HEK293 (cell line): ENCODE results near the gene CHST8.
A peak's percentile ranks its signal among the peaks of the same experiment; 100 is the strongest.

Source experiments
- BCL11B ChIP-seq: fragments of 450-650 bp; formaldehyde crosslinking; IDR thresholded peaks from 2 replicates; pipeline ENCODE4 v1.5.1; 2016; ENCODE audit warnings: low read depth, missing biosample characterization, missing genetic modification characterization
- KLF9 ChIP-seq: fragments of 450-650 bp; formaldehyde crosslinking; IDR thresholded peaks from 2 replicates; pipeline ENCODE4 v1.5.1; 2016; ENCODE audit warnings: missing biosample characterization, missing genetic modification characterization, low read depth
- MEIS1 ChIP-seq: sonication (generic); formaldehyde crosslinking; IDR thresholded peaks from 2 replicates; pipeline ENCODE4 v1.8.1; 2022; ENCODE audit warnings: missing genetic modification reagents, mild to moderate bottlenecking, borderline replicate concordance
- OSR2 ChIP-seq: fragments of 450-650 bp; formaldehyde crosslinking; IDR thresholded peaks from 2 replicates; pipeline ENCODE4 v1.5.1; 2016; ENCODE audit warnings: missing biosample characterization, missing genetic modification characterization
- RBAK ChIP-seq: fragments of 450-650 bp; formaldehyde crosslinking; IDR thresholded peaks from 2 replicates; pipeline ENCODE4 v1.5.1; 2016; ENCODE audit warnings: missing biosample characterization, missing genetic modification characterization
- SCRT1 ChIP-seq: fragments of 450-650 bp; formaldehyde crosslinking; IDR thresholded peaks from 2 replicates; pipeline ENCODE4 v1.5.1; 2016; ENCODE audit warnings: missing biosample characterization, missing genetic modification characterization, borderline replicate concordance
- SP7 ChIP-seq: fragments of 450-650 bp; formaldehyde crosslinking; IDR thresholded peaks from 2 replicates; pipeline ENCODE4 v1.5.1; 2016; ENCODE audit warnings: missing biosample characterization, missing genetic modification characterization
- YY1 ChIP-seq: fragments of 450-650 bp; formaldehyde crosslinking; IDR thresholded peaks from 2 replicates; pipeline ENCODE4 v1.5.1; 2018; ENCODE audit warnings: missing biosample characterization, missing genetic modification characterization
- ZBTB1 ChIP-seq: fragments of 450-650 bp; formaldehyde crosslinking; IDR thresholded peaks from 2 replicates; pipeline ENCODE4 v1.5.1; 2016; ENCODE audit warnings: missing biosample characterization, missing genetic modification characterization
- ZBTB20 ChIP-seq: fragments of 450-650 bp; formaldehyde crosslinking; IDR thresholded peaks from 2 replicates; pipeline ENCODE4 v1.5.1; 2016; ENCODE audit warnings: missing biosample characterization, missing genetic modification characterization
- ZFP37 ChIP-seq: fragments of 450-650 bp; formaldehyde crosslinking; IDR thresholded peaks from 2 replicates; pipeline ENCODE4 v1.5.1; 2016; ENCODE audit warnings: missing biosample characterization, missing genetic modification characterization
- ZNF132 ChIP-seq: fragments of 450-650 bp; formaldehyde crosslinking; IDR thresholded peaks from 2 replicates; pipeline ENCODE4 v1.5.1; 2017; ENCODE audit warnings: missing biosample characterization, missing genetic modification characterization, borderline replicate concordance
- ZNF133 ChIP-seq: fragments of 450-650 bp; formaldehyde crosslinking; IDR thresholded peaks from 2 replicates; pipeline ENCODE4 v1.5.1; 2016; ENCODE audit warnings: missing biosample characterization, missing genetic modification characterization
- ZNF138 ChIP-seq: fragments of 450-650 bp; formaldehyde crosslinking; IDR thresholded peaks from 2 replicates; pipeline ENCODE4 v1.5.1; 2016; ENCODE audit warnings: missing biosample characterization, missing genetic modification characterization, borderline replicate concordance
- ZNF146 ChIP-seq: fragments of 450-650 bp; formaldehyde crosslinking; IDR thresholded peaks from 2 replicates; pipeline ENCODE4 v1.5.1; 2016; ENCODE audit warnings: missing biosample characterization, missing genetic modification characterization
- ZNF155 ChIP-seq: fragments of 450-650 bp; formaldehyde crosslinking; IDR thresholded peaks from 2 replicates; pipeline ENCODE4 v1.5.1; 2016; ENCODE audit warnings: missing biosample characterization, missing genetic modification characterization
- ZNF202 ChIP-seq: fragments of 450-650 bp; formaldehyde crosslinking; IDR thresholded peaks from 2 replicates; pipeline ENCODE4 v1.5.1; 2016; ENCODE audit warnings: missing biosample characterization, missing genetic modification characterization, borderline replicate concordance
- ZNF335 ChIP-seq: fragments of 450-650 bp; formaldehyde crosslinking; conservative IDR thresholded peaks from 2 replicates; pipeline ENCODE4 v1.5.1; 2016; ENCODE audit warnings: missing biosample characterization, missing genetic modification characterization
- ZNF501 ChIP-seq: fragments of 450-650 bp; formaldehyde crosslinking; IDR thresholded peaks from 2 replicates; pipeline ENCODE4 v1.5.1; 2016; ENCODE audit warnings: missing biosample characterization, missing genetic modification characterization
- ZNF555 ChIP-seq: fragments of 450-650 bp; formaldehyde crosslinking; conservative IDR thresholded peaks from 2 replicates; pipeline ENCODE4 v1.5.1; 2017; ENCODE audit warnings: missing biosample characterization, mild to moderate bottlenecking, missing genetic modification characterization, inconsistent platforms
- ZNF664 ChIP-seq: fragments of 450-650 bp; formaldehyde crosslinking; IDR thresholded peaks from 2 replicates; pipeline ENCODE4 v1.5.1; 2016; ENCODE audit warnings: missing biosample characterization, missing genetic modification characterization
- ZNF670 ChIP-seq: fragments of 450-650 bp; formaldehyde crosslinking; IDR thresholded peaks from 2 replicates; pipeline ENCODE4 v1.5.1; 2016; ENCODE audit warnings: missing biosample characterization, missing genetic modification characterization, low read depth
- ZNF677 ChIP-seq: fragments of 450-650 bp; IDR thresholded peaks from 2 replicates; pipeline ENCODE4 v1.5.0; 2018; ENCODE audit warnings: missing biosample characterization, mild to moderate bottlenecking, missing genetic modification characterization, moderate library complexity
- ZNF843 ChIP-seq: fragments of 450-650 bp; formaldehyde crosslinking; IDR thresholded peaks from 2 replicates; pipeline ENCODE4 v1.5.1; 2016; ENCODE audit warnings: missing biosample characterization, missing genetic modification characterization
- ZXDB ChIP-seq: fragments of 450-650 bp; formaldehyde crosslinking; IDR thresholded peaks from 2 replicates; pipeline ENCODE4 v1.5.1; 2016; ENCODE audit warnings: missing biosample characterization, missing genetic modification characterization
- TF ChIP-seq, protein P1 (sequence below): fragments of 450-650 bp; formaldehyde crosslinking; IDR thresholded peaks from 2 replicates; pipeline ENCODE4 v1.5.1; 2016; ENCODE audit warnings: missing biosample characterization, missing genetic modification characterization
- TF ChIP-seq, protein P2 (sequence below): fragments of 450-650 bp; formaldehyde crosslinking; IDR thresholded peaks from 2 replicates; pipeline ENCODE4 v1.5.1; 2016; ENCODE audit warnings: missing biosample characterization, missing genetic modification characterization
- TF ChIP-seq, protein P3 (sequence below): fragments of 450-650 bp; formaldehyde crosslinking; conservative IDR thresholded peaks from 2 replicates; pipeline ENCODE4 v1.5.1; 2016; ENCODE audit warnings: low read depth, missing biosample characterization, missing genetic modification characterization
- TF ChIP-seq, protein P4 (sequence below): fragments of 450-650 bp; formaldehyde crosslinking; IDR thresholded peaks from 2 replicates; pipeline ENCODE4 v1.5.1; 2016; ENCODE audit warnings: missing biosample characterization, missing genetic modification characterization

CHST8 gene

DNA sequence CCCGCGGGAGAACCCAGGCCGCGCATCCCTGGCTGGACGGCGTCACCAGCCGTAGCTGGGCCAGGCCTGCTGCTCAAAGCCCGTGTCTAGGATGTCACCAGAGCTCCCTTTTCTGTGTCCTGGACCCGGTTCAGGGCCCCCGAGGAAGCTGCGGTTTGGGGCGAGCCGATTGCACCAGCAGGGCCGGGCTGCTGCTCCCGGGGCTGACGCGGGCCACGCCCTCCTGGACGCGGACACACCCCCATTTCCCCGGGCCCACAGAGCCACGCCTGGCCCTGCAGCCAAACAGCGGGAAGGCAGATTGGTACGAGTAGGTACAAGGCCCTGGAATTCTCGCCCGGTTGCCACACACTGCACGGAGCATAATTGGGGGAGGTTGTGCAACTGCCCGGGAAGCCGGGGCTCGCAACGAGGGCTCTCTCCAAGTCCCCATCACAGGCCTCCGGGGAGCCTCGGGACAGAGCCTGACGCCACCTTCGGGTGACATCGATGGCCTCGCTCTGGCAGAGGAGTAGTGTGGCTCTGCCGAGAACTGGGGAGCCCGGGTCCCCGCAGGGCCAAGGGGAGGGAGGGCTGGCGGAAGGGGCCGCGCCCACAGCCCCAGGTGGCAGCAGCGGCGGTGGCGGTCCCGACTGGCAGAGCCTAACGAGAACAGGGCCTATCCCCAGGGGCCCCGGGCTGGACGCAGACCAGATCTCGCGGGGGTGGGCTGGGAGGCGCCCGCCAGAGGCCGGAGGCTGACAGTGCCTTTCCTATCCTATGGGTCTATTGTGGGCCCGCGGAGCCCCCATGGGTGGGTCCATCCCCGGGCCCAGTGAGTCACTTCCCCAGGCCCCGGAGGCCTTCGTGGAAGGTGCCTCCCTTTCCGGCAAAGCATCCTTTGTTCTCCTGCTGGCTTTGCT is 198.4 kb downstream of the CHST8 start (continued):
- TF ChIP-seq ZBTB20 (tag by site-specific recombination) = peak; percentile 100
- no peak for TF ChIP-seq ZNF670 (tag by site-specific recombination)
- TF ChIP-seq ZNF677 (tag by site-specific recombination) = no peak
- no peak for TF ChIP-seq ZNF555 (tag by site-specific recombination)
- no peak for TF ChIP-seq SCRT1 (tag by site-specific recombination)
- TF ChIP-seq KLF9 (tag by site-specific recombination) = peak; percentile 100
- TF ChIP-seq ZNF133 (tag by site-specific recombination) = no peak
- TF ChIP-seq ZNF146 (tag by site-specific recombination) = no peak
- no peak for TF ChIP-seq ZBTB1 (tag by site-specific recombination)
- TF ChIP-seq ZNF132 (tag by site-specific recombination) = no peak
- TF ChIP-seq, protein P1, sequence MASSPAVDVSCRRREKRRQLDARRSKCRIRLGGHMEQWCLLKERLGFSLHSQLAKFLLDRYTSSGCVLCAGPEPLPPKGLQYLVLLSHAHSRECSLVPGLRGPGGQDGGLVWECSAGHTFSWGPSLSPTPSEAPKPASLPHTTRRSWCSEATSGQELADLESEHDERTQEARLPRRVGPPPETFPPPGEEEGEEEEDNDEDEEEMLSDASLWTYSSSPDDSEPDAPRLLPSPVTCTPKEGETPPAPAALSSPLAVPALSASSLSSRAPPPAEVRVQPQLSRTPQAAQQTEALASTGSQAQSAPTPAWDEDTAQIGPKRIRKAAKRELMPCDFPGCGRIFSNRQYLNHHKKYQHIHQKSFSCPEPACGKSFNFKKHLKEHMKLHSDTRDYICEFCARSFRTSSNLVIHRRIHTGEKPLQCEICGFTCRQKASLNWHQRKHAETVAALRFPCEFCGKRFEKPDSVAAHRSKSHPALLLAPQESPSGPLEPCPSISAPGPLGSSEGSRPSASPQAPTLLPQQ (tag by site-specific recombination) = peak; percentile 99
- TF ChIP-seq ZNF138 (tag by site-specific recombination) = no peak
- TF ChIP-seq RBAK (tag by site-specific recombination) = no peak
- TF ChIP-seq, protein P2, sequence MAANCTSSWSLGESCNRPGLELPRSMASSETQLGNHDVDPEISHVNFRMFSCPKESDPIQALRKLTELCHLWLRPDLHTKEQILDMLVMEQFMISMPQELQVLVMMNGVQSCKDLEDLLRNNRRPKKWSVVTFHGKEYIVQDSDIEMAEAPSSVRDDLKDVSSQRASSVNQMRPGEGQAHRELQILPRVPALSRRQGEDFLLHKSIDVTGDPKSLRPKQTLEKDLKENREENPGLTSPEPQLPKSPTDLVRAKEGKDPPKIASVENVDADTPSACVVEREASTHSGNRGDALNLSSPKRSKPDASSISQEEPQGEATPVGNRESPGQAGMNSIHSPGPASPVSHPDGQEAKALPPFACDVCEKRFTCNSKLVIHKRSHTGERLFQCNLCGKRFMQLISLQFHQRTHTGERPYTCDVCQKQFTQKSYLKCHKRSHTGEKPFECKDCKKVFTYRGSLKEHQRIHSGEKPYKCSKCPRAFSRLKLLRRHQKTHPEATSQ (tag by site-specific recombination) = no peak
- TF ChIP-seq, protein P3, sequence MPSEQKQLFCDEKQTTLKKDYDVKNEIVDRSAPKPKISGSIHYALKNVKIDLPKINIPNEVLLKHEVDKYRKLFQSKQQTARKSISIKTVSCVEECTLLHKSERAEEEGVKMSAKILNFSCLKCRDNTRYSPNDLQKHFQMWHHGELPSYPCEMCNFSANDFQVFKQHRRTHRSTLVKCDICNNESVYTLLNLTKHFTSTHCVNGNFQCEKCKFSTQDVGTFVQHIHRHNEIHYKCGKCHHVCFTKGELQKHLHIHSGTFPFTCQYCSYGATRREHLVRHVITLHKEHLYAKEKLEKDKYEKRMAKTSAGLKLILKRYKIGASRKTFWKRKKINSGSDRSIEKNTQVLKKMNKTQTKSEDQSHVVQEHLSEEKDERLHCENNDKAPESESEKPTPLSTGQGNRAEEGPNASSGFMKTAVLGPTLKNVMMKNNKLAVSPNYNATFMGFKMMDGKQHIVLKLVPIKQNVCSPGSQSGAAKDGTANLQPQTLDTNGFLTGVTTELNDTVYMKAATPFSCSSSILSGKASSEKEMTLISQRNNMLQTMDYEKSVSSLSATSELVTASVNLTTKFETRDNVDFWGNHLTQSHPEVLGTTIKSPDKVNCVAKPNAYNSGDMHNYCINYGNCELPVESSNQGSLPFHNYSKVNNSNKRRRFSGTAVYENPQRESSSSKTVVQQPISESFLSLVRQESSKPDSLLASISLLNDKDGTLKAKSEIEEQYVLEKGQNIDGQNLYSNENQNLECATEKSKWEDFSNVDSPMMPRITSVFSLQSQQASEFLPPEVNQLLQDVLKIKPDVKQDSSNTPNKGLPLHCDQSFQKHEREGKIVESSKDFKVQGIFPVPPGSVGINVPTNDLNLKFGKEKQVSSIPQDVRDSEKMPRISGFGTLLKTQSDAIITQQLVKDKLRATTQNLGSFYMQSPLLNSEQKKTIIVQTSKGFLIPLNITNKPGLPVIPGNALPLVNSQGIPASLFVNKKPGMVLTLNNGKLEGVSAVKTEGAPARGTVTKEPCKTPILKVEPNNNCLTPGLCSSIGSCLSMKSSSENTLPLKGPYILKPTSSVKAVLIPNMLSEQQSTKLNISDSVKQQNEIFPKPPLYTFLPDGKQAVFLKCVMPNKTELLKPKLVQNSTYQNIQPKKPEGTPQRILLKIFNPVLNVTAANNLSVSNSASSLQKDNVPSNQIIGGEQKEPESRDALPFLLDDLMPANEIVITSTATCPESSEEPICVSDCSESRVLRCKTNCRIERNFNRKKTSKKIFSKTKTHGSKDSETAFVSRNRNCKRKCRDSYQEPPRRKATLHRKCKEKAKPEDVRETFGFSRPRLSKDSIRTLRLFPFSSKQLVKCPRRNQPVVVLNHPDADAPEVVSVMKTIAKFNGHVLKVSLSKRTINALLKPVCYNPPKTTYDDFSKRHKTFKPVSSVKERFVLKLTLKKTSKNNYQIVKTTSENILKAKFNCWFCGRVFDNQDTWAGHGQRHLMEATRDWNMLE = no peak
- TF ChIP-seq ZNF664 (tag by site-specific recombination) = no peak
- peak; percentile 92 for TF ChIP-seq ZNF335 (tag by site-specific recombination)
- no peak for TF ChIP-seq YY1 (tag by site-specific recombination)
- no peak for TF ChIP-seq BCL11B (tag by site-specific recombination)
- TF ChIP-seq ZXDB = peak; percentile 74
- no peak for TF ChIP-seq ZNF501
- TF ChIP-seq OSR2 (tag by site-specific recombination) = peak; percentile 96
- no peak for TF ChIP-seq ZFP37
- peak; percentile 84 for TF ChIP-seq SP7 (tag by site-specific recombination)
- TF ChIP-seq ZNF843 (tag by site-specific recombination) = no peak; the same call in 1 of the 2 replicates
- TF ChIP-seq, protein P4, sequence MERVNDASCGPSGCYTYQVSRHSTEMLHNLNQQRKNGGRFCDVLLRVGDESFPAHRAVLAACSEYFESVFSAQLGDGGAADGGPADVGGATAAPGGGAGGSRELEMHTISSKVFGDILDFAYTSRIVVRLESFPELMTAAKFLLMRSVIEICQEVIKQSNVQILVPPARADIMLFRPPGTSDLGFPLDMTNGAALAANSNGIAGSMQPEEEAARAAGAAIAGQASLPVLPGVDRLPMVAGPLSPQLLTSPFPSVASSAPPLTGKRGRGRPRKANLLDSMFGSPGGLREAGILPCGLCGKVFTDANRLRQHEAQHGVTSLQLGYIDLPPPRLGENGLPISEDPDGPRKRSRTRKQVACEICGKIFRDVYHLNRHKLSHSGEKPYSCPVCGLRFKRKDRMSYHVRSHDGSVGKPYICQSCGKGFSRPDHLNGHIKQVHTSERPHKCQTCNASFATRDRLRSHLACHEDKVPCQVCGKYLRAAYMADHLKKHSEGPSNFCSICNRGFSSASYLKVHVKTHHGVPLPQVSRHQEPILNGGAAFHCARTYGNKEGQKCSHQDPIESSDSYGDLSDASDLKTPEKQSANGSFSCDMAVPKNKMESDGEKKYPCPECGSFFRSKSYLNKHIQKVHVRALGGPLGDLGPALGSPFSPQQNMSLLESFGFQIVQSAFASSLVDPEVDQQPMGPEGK (tag by site-specific recombination) = peak; percentile 89
- peak; percentile 64; the same call in 1 of the 2 replicates for TF ChIP-seq ZNF202
- TF ChIP-seq MEIS1 = no peak
- no peak for TF ChIP-seq ZNF155 (tag by site-specific recombination)
